Measurements from ENCODE around the gene RBM25.

The RBM25 gene

DNA sequence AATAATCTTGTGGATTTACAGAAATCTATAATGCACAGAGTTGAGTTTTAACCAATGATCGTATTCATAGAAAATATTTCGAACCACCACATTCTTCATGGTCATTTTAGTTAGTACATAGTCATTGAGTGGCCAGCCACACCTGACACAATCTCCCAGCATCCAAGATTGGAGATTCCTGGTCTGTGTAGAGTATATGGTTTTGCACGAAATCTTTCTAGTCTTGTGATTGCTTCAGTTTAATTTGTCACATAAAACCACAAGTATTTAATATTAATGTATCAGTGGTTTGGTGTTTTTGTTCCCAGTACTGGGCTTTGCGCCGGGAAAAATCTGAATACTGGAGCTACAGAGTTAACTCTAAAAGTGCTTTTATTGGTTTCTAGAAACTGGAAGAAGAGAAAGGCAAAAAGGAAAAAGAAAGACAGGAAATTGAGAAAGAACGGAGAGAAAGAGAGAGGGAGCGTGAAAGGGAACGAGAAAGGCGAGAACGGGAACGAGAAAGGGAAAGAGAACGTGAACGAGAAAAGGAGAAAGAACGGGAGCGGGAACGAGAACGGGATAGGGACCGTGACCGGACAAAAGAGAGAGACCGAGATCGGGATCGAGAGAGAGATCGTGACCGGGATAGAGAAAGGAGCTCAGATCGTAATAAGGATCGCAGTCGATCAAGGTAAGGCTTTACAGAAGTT lies 44.6 kb downstream of the RBM25 start:
- no peak for DNase-seq (ENCODE audit: low spot score)

DNA sequence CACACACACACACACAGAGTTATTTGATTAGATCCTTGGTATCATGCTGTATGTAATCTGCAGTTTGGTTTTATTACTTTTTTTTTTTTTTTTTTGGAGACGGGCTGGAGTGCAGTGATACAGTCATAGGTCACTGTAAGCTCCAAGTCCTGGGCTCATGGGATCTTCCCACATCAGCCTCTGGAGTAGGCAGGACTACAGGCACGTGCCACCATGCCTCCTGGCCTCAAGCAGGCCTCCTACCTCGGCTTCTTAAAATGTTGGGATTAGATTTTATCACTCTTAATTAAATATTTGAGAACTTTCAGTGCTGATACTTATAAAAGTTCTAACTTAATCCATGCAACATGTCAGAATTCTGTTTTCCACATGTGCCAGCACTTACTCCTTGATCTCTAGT lies 46.7 kb downstream of the RBM25 start:
- no peak for DNase-seq (ENCODE audit: low spot score)

DNA sequence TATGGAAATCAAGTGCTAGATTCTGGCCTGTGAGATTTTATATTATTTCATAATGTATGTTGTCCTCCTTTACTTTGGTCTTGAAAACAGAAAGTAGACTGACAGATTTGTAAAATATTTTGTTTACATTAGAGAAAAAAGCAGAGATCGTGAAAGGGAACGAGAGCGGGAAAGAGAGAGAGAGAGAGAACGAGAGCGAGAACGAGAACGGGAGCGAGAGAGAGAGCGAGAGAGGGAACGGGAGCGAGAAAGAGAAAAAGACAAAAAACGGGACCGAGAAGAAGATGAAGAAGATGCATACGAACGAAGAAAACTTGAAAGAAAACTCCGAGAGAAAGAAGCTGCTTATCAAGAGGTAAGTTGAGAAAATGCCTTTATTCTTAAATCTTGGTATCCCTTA lies 47.4 kb downstream of the RBM25 start:
- DNase-seq (ENCODE audit: low spot score): no peak

DNA sequence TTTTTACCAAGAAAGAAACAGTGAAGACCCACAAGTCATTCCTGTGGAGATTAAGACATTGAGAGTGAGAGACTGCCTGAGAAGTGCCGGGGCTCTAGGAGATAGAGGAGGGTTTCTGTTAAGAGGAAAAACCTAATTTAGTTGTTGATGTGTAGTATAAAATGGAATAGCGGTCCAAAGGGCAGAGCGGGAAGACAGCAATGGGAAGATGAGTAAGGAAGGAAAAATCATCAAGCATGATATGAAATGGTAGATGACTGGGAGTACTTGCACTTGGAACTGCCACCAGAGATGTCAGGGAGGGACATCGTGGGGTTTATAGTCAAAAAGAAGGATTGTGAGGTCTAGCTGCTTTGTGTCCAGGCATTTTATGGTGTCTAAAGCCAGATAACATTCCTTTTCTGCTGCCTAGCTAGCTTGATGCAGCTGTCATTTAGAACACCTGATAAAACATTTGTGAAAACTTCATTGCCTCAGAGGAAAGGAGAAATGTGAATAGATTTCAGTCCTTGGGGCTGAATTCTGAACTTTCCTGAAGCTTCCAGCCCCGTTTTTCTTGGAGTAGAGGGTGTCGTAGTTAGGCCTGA lies 57.8 kb downstream of the RBM25 start:
- no peak for DNase-seq (ENCODE audit: low spot score)

DNA sequence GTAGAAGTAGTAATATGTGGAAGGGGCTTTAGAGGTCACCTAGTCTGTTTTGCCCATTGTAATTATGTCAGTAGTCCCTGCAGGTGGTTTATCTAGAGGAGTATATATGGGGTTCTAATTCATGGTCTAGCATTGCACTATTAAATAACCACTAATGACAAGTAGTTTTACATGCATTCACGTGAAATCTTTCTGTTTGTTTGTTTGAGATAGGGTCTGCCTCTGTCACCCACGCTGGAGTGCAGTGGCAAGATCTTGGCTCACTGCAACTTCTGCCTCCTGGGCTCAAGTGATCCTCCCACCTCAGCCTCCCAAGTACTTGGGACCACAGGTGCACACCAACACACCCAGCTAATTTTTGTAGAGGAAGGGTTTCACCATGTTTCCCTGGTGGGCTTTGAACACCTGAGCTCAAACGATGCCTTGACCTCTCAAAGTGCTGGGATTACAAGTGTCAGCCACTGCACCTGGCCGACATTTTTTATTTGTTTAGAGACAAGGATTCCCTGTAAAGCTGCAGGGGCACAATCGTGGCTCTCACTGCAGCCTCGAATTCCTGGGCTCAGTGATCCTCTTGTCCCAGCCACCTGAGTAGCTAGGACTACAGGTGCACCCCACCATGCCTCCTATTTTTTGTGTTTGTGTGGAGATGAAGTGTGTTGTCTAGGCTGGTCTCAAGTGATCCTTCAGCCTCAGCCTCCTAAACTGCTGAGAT lies 66.0 kb downstream of the RBM25 start:
- DNase-seq (ENCODE audit: low spot score): no peak

DNA sequence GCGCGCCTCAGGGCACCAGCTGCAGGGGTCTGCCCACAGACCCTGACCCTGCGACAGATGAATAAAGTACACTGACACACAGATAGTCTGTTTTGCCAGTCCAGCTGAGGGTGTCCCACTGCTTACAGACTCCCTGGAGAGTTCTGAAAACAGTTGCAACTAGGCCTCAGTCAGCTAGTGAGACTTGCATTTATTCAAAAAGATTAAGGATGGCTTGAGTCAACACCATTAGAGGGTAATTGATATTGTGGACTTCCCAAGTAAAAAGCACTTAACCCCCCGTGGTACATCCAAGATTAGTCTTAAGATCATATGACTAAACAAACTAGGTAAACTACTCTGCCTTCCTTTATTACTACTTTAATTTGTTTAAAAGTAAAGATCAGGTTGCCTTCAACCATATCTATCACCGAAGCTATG lies 66.8 kb downstream of the RBM25 start:
- no peak for DNase-seq (ENCODE audit: low spot score)

DNA sequence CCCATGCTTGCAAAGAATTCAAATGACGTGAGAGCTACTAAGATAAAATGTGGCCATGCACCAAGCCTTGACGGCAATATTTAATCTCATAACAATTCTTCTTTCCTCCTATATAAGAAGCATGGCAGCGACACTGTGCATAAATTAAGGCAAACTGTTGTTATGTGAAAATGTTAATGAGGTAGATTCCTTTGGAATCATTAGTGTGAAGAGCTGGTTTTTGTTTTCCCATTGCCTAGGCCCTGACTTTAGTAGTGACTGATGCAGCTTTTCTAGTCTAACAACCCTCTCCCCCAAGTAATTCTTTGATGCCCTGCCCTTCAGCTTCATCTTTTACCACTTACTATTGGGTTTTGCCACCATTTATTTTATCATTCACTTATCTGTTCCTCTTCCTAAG lies 67.4 kb downstream of the RBM25 start:
- no peak for DNase-seq (ENCODE audit: low spot score)

DNA sequence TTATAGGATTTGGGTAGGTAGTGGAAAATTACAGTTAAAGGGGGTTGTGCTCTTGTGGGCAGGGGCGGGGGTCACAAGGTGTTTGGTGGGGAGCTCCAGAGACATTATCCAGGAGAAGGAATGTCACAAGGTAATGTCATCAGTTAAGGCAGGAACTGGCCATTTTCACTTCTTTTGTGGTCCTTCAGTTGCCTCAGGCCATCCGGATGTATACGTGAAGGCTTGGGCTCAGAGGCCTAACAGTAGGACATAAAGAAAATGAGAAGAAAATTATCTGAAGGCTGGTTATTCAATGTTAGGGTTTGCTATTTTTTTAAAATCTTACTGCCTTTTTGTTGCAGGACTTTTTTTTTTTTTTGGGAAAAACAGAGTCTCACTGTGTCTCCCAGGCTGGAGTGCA lies 75.5 kb downstream of the RBM25 start:
- no peak for DNase-seq (ENCODE audit: low spot score)

DNA sequence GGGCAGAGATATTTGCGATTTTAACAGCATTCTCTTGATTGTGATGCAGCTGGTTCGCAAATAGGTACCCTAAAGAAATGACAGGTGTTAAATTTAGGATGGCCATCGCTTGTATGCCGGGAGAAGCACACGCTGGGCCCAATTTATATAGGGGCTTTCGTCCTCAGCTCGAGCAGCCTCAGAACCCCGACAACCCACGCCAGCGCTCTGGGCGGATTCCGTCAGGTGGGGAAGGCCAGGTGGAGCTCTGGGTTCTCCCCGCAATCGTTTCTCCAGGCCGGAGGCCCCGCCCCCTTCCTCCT lies 77.7 kb downstream of the RBM25 start:
- no peak for DNase-seq (ENCODE audit: low spot score)

DNA sequence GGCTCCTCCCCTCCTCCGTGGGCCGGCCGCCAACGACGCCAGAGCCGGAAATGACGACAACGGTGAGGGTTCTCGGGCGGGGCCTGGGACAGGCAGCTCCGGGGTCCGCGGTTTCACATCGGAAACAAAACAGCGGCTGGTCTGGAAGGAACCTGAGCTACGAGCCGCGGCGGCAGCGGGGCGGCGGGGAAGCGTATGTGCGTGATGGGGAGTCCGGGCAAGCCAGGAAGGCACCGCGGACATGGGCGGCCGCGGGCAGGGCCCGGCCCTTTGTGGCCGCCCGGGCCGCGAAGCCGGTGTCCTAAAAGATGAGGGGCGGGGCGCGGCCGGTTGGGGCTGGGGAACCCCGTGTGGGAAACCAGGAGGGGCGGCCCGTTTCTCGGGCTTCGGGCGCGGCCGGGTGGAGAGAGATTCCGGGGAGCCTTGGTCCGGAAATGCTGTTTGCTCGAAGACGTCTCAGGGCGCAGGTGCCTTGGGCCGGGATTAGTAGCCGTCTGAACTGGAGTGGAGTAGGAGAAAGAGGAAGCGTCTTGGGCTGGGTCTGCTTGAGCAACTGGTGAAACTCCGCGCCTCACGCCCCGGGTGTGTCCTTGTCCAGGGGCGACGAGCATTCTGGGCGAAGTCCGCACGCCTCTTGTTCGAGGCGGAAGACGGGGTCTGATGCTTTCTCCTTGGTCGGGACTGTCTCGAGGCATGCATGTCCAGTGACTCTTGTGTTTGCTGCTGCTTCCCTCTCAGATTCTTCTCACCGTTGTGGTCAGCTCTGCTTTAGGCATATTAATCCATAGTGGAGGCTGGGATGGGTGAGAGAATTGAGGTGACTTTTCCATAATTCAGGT lies 78.3 kb downstream of the RBM25 start, which contains the start of gene PSEN1:
Gene PSEN1 (plus strand): TSS at position 121 of the 839 bp plus-strand sequence. CDS start 11,513 bp downstream, outside the sequence.
- peak; percentile 96 for DNase-seq (ENCODE audit: low spot score)

DNA sequence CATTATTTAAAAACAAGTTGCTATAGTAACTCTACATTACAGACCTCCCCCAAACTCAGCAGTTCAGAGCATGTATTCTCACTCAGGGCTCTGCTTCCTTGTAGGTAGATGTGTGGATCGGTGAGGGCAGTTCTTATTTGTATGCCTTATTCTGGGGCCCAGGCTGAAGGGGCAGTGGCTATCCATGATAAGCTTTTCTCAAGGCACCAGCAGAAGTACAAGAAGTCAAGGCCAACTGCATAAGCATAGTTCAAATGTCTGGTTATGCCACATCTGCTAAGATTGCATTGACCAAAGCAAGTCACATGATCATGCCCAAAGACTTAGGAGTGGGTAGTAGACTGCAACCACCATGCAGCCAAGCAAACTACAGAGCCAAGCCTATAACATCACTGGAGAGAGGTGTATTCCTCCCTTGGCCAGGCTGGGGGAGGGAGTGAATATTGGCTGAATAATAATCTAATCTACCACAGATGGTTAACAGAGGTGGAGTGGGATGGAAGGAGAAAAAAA lies 82.5 kb downstream of the RBM25 start:
- peak; percentile 19 for DNase-seq (ENCODE audit: low spot score)

DNA sequence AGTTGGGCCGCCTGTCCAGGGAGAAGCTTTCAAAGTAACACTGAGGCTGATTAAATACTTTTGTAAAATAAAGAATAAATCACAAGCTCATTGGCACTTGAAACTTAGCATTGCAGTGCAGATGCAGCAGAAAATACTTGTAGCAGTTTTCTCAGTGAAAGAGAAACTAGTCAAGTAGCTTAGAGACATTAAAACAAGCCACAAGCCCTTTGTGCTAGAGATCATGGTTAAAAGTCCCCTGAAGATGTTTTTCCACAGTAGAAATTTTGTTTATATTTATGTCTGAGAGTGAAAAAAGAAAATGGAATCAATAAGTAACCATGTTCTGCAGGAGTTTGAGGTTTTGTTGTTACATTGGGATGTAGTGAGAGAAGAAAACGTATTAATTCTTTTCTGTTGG lies 83.9 kb downstream of the RBM25 start:
- DNase-seq (ENCODE audit: low spot score): no peak

DNA sequence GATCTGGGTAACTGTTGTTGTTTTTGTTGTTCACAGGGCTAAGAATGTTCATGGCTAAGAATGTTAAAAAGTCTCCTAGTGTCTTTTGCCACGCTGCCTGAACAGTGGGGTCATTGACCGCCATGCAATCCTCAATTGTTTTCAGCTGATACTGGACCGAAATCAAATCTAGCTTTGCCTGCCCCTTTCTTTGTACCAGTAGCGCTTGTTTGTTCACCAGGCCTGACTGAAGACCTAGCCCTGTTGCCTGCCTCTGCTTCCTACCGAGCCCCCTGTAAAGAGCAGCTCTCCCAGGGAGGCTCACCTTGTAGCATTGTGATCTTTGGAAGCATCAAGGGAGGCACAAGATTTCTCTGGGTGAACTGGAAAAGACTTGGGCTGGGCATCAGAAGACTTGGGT lies 84.7 kb downstream of the RBM25 start:
- DNase-seq (ENCODE audit: low spot score): peak; percentile 93

DNA sequence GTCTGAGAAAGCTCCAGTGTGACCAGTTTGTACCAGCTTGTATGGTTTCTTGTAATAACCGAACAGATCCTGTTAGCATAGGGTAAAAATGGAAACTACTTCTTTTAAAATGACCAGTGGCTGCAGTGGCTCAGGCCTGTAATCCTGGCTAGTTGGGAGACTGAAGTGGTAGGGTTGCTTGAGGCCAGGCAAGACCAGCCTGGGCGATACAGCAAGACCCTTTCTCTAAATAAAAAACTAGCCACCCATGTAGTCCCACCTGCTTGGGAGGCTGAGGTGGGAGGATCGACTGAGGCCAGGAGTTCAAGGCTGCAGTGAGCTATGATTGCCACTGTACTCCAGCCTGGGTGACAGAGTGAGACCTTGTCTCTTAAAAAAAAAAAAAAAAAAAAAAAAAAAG lies 85.3 kb downstream of the RBM25 start:
- no peak for DNase-seq (ENCODE audit: low spot score)

DNA sequence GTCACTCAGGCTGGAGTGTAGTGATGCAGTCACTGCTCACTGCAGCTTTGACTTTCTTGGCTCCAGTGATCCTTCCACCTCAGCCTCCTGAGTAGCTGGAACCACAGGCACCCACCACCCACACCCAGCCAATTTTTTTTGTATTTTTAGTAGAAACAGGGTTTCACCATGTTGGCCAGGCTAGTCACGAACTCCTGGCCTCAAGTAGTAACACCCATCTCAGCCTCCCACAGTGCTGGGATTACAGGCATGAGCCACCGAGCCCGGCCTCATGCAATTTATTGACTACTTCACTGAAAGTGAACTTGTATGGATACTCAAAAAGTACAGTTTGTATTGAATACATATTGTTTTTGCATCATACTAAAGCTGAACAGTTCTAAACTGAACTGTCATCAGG lies 87.0 kb downstream of the RBM25 start:
- no peak for DNase-seq (ENCODE audit: low spot score)

DNA sequence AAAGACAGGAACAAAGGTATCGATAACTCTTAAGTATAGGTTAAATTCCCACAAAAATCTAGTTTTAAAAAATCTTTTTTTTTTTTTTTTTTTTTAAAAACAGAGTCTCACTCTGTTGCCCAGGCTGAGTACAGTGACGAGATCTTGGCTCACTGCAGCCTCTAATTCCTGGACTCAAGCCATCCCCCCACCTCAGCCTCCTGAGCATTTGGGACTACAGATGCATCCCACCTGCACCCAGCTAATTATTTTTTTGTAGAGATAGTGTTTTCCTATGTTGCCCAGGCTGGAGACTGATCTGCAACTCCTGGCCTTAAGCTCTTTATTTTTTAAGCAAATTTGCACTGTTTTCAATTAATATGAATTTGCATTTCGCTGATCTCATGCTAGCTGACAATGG lies 87.8 kb downstream of the RBM25 start:
- no peak for DNase-seq (ENCODE audit: low spot score)

DNA sequence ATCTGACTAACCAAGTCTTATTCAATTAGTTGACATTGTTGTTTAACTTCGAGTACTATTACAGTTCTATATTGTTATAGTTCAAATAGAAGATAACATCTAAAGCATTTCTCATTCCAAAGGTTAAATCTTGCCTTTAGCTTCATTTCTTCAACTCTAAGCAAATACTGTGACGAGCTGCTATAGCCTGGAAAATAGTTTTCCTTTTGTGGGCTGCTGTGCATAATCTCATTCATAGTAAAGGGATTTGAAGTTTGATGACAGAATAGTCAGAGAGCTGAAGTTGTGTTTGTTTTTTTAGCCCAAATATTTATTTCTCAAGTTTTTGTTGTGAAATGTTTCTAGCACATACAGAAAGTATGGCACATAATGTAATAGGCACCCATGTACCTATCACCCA lies 91.4 kb downstream of the RBM25 start:
- no peak for DNase-seq (ENCODE audit: low spot score)

DNA sequence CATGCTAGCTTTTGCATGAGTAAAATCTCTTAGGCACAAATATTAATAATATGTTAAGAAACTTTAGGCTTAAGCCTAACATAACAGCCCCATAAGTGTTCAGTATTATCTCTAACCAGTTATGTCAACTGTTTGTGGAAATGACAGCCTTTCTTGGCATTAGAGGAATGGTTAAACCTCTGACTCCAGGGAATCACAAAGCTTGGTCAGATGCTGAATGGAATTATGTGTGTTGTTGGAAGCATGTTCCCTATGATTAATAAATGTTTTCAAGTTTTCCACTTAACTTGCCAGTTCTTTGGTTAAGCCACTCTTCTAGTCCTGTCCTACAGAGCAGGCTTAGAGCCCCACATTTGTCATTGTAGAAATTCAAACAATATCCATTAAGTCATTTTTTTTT lies 94.9 kb downstream of the RBM25 start:
- no peak for DNase-seq (ENCODE audit: low spot score)

DNA sequence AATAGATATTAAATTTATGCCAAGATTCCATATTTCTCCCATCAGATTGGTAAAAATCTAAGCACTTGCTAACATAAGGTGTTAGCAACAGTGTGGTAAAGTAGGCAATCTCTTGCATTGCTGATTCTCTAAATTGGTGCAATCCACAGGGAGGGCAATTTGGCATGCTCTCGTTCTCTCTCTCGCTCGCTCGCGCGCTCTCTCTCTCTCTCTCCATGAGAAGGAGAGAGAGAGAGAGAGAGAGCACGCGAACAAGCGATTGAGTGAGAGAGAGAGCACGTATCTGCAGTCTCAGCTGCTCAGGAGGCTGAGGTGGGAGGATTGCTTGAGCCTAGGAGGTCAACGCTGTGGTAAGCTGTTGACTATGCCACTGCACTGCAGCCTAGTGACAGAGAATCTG lies 103.9 kb downstream of the RBM25 start:
- peak; percentile 38 for DNase-seq (ENCODE audit: low spot score)

DNA sequence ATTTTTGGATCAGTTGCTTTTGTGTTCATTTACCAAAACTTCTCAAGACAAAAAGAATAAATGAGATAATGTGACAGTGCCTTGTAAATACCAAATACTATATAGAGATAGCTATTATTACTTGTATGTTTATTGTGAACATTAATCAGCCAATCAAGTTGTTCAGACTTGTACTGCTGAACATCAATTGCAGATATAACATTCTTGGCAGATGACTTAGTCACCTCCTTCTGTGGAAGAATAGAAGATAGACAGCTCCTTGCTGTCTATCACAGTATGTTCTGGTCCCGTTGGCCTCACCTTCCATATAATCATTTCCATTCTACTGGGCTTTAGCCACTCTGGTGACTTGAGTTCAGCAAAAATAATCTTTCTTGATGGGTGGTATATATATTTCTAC lies 108.1 kb downstream of the RBM25 start:
- DNase-seq (ENCODE audit: low spot score): no peak

DNA sequence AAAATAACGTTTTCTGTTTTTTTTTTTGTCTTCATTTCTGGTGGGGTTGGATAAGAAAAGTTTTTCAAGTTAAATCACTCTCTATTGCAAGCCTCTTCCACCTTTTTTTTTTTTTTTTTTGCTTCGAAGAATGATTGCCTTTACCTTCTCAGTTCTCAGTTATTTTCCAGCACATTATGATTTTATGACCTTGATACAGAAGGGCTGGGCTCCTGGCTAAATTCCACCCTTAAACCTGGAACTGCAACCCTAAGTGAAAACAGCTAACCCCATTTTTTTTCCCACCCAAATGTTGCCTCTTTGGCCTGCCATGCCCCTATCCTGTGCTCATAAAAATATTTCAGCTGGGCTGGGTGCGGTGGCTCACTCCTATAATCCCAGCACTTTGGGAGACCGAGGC lies 109.4 kb downstream of the RBM25 start:
- DNase-seq (ENCODE audit: low spot score): no peak

DNA sequence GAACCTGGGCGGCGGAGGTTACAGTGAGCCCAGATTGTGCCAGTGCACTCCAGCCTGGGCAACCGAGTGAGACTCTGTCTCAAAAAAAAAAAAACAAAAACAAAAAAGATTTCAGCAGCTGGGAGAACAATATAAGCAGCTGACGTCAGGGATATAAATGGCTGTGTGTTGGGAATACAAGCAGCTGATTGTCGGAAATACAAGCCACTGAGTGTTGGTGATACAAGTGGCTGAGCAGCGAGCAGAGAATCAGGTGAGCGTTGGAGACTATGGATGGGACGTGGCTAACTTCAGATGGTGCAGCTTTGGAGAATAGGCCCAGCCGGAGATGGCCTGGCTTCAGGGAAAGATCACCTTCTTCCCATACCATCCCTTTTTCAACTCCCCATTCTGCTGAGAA lies 109.9 kb downstream of the RBM25 start:
- DNase-seq (ENCODE audit: low spot score): peak; percentile 91

DNA sequence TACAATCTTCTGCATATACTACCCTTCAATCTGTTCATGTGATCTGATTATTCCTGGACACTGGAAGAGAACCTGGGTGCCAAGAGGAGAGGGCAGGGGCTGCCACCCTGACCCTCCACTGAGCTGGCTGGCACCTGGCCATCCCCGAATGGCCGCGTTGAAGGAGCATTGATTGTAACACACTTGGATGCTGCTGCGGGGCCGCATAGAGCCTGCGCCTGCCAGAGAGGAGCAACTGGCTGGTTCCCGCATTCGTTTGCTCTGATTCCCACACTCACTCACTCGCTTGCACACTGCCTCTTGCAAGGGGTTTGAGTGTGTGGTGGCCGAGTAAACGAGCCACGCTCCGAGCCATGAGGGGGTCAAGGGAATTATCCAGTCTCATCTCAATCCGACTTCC lies 110.4 kb downstream of the RBM25 start:
- DNase-seq (ENCODE audit: low spot score): peak; percentile 36

Data from Ammon's horn (tissue), 1 donor.